Measurements from ENCODE around the gene PRR32.
"Not testable (repeated sequence)": the region's sequence is repeated elsewhere in the genome, so short reads cannot be mapped to it uniquely, and the experiment has no call there.

PRR32 gene

GRCh38 chrX:126819429-126819828, at the start of gene PRR32:
PRR32 (plus strand) TSS chrX:126819729; CDS start chrX:126819844, 115 bp downstream.
- DNase-seq, result no peak

GRCh38 chrX:126770179-126770578, 49.4 kb upstream of the PRR32 start:
- no peak for DNase-seq

- no peak for DNase-seq
These were observed 34.0 kb upstream of the PRR32 start for GRCh38 chrX:126785539-126785938.

- no peak for DNase-seq
These were observed 20.5 kb upstream of the PRR32 start for GRCh38 chrX:126799059-126799458.

- not testable (repeated sequence) for DNase-seq
These were observed 12.7 kb upstream of the PRR32 start for GRCh38 chrX:126806784-126807183.

GRCh38 chrX:126815806-126816205, 3.7 kb upstream of the PRR32 start:
- no peak for DNase-seq

GRCh38 chrX:126820700-126821420, 1.3 kb downstream of the PRR32 start:
- no peak for DNase-seq

- DNase-seq, result no peak
These were observed 4.9 kb downstream of the PRR32 start for GRCh38 chrX:126824338-126825007.

- no peak for DNase-seq
These were observed 6.2 kb downstream of the PRR32 start for GRCh38 chrX:126825566-126826193.

- no peak for DNase-seq
These were observed 16.7 kb downstream of the PRR32 start for GRCh38 chrX:126836186-126836585.

GRCh38 chrX:126847143-126847542, 27.6 kb downstream of the PRR32 start:
- no peak for DNase-seq

- DNase-seq, result no peak
These were observed 36.5 kb downstream of the PRR32 start for GRCh38 chrX:126855839-126856524.
